Measurements from ENCODE around the gene NPR1.

GRCh38 chr1:153661111-153661708 lies 17.3 kb upstream of the NPR1 start:
- TF ChIP-seq CTCF (IDR thresholded peaks at IDR 0.05; ENCODE audit: low read length) (no peak), EZH2phosphoT487 (IDR thresholded peaks at IDR 0.05; ENCODE audit: low read length) (no peak), EZH2 (optimal IDR thresholded peaks at IDR 0.05; ENCODE audit: low read depth, low read length) (no peak)

Measured in MM.1S (cell line).